Endothelial cell (in vitro differentiated cells): Measurements from ENCODE around the gene EVI2B. TPM values are rescaled to one million over a fixed set of nuclear protein-coding genes. Genes with fewer than 3 reads are reported as not detected.

Experiments used
- DNase-seq: peaks from one replicate; pipeline ENCODE4 v3.0.0; 2021; ENCODE audit warnings: low spot score
- H3K27ac Mint-ChIP-seq: one replicate; pipeline ENCODE4 v1.8.0; 2021; ENCODE audit warnings: mixed read lengths, inconsistent platforms; ENCODE audit not compliant: unreplicated experiment
- H3K27me3 Mint-ChIP-seq: one replicate; pipeline ENCODE4 v1.8.0; 2021; ENCODE audit warnings: mild to moderate bottlenecking, moderate library complexity, mixed read lengths, inconsistent platforms; ENCODE audit not compliant: unreplicated experiment
- H3K36me3 Mint-ChIP-seq: one replicate; pipeline ENCODE4 v1.8.0; 2021; ENCODE audit warnings: mild to moderate bottlenecking, low read depth, mixed read lengths, inconsistent platforms; ENCODE audit not compliant: unreplicated experiment
- H3K4me1 Mint-ChIP-seq: one replicate; pipeline ENCODE4 v1.8.0; 2021; ENCODE audit warnings: mild to moderate bottlenecking, mixed read lengths, inconsistent platforms; ENCODE audit not compliant: unreplicated experiment
- H3K4me3 Mint-ChIP-seq: one replicate; pipeline ENCODE4 v1.8.0; 2021; ENCODE audit warnings: mild to moderate bottlenecking, mixed read lengths, inconsistent platforms; ENCODE audit not compliant: unreplicated experiment
- H3K9me3 Mint-ChIP-seq: one replicate; pipeline ENCODE4 v1.8.0; 2021; ENCODE audit warnings: mixed read lengths, inconsistent platforms; ENCODE audit not compliant: unreplicated experiment
- long read RNA-seq: library from polyadenylated mRNA; unstranded; transcript quantifications from one replicate; pipeline ENCODE4 v2.0.0, GENCODE V29; 2020; ENCODE audit not compliant: unreplicated experiment
- total RNA-seq: library from RNA; stranded (reverse); fragmentation: NEBNext Ultra II Directional; extraction: Animal tissue kit (Norgen Biotek cat#: 25700); gene quantifications from one replicate; pipeline ENCODE4 v1.2.1, GENCODE V29; 2021; ENCODE audit not compliant: unreplicated experiment
- TF ChIP-seq, protein P1 (sequence below): fragments of 200-600 bp; sonication (generic); IDR thresholded peaks from one replicate; pipeline ENCODE4 v1.5.0; 2021; ENCODE audit warnings: antibody characterized with exemption; ENCODE audit not compliant: unreplicated experiment

The EVI2B gene, protein sequence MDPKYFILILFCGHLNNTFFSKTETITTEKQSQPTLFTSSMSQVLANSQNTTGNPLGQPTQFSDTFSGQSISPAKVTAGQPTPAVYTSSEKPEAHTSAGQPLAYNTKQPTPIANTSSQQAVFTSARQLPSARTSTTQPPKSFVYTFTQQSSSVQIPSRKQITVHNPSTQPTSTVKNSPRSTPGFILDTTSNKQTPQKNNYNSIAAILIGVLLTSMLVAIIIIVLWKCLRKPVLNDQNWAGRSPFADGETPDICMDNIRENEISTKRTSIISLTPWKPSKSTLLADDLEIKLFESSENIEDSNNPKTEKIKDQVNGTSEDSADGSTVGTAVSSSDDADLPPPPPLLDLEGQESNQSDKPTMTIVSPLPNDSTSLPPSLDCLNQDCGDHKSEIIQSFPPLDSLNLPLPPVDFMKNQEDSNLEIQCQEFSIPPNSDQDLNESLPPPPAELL
- not detected for total RNA-seq
- long read RNA-seq, result 0 reads

DNA sequence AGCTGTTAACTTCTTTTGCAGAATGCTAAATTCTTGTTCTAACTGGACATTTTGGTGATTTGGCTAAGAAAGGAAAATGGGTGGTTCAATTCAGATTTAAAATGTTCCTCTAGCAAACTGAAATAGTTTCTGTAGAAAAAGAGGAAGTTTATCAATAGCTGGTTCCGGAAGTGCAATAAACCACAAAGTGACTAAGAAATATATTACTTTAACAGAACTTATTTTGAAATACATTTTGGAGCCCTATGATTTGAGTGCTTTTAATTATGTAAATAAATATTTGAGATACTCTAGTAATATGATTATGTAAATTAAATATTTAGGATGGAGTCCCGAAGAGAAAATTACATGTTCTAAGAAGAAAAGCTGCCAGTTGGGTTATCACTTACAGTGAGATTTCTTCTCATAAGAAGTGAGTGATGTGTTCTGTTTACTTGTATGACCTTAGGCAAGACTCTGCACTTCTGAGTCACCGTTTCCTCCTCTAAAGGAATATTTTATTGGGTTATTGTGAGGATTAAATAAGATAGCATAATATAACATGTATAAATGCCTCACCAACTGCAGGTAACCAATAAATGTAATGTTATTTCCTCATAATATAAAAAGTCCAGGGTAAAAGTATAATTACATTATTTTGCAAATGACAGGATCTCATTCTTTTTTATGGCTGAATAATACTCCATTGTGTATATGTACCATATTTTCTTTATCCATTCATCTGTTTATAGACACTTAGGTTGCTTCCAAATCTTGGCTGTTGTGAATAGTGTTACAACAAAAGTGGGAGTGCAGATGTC lies at the start of gene EVI2B:
TSS of gene EVI2B (minus strand) at position 73 of the 800 bp plus-strand sequence. CDS start 8,445 bp downstream, outside the sequence.
- H3K4me3 Mint-ChIP-seq, result no peak within 1 kb of the TSS
- H3K9me3 Mint-ChIP-seq, result no peaks in the 10 kb centered on the region
- TF ChIP-seq, protein P1, sequence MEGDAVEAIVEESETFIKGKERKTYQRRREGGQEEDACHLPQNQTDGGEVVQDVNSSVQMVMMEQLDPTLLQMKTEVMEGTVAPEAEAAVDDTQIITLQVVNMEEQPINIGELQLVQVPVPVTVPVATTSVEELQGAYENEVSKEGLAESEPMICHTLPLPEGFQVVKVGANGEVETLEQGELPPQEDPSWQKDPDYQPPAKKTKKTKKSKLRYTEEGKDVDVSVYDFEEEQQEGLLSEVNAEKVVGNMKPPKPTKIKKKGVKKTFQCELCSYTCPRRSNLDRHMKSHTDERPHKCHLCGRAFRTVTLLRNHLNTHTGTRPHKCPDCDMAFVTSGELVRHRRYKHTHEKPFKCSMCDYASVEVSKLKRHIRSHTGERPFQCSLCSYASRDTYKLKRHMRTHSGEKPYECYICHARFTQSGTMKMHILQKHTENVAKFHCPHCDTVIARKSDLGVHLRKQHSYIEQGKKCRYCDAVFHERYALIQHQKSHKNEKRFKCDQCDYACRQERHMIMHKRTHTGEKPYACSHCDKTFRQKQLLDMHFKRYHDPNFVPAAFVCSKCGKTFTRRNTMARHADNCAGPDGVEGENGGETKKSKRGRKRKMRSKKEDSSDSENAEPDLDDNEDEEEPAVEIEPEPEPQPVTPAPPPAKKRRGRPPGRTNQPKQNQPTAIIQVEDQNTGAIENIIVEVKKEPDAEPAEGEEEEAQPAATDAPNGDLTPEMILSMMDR, result no peak
- no peak for DNase-seq
- H3K4me1 Mint-ChIP-seq, result peaks cover 17% of the 10 kb centered on the region
- no peak within 1 kb of the TSS for H3K27ac Mint-ChIP-seq
- peaks cover 5% of the 10 kb centered on the region for H3K36me3 Mint-ChIP-seq
- H3K27me3 Mint-ChIP-seq, result peaks cover 1% of the 10 kb centered on the region

DNA sequence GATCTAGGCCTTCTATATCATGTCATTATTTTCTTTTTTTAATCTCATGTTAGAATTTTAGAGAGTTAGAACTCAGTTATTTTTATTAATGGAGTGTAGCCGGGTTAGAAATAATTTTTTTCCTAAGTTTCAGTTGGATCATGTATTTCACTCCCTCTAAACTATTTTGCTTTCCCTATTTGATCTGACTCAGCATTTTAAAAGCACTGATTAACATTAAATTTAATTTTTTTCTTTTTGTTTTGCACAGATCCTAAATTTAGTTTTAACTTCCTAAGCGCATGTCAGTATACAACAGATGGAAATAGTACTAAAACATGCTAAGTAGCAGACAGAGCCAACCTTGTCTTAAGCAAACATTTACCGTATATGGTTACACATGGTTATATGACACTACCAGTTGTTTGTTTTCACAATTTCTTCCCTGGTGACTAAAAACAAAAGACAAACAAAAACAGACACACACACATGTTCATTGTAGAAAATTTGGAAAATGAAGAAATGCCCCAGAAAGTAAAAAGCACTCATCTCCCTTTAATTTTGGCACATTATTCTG lies 44.1 kb upstream of the EVI2B start:
- DNase-seq, result no peak
- no peaks in the 10 kb centered on the region for H3K9me3 Mint-ChIP-seq
- no peak overlapping the region for H3K27ac Mint-ChIP-seq
- no peaks in the 10 kb centered on the region for H3K4me1 Mint-ChIP-seq
- no peak overlapping the region for H3K4me3 Mint-ChIP-seq
- TF ChIP-seq, protein P1, result no peak
- peaks cover 19% of the 10 kb centered on the region for H3K36me3 Mint-ChIP-seq
- H3K27me3 Mint-ChIP-seq, result no peaks in the 10 kb centered on the region

DNA sequence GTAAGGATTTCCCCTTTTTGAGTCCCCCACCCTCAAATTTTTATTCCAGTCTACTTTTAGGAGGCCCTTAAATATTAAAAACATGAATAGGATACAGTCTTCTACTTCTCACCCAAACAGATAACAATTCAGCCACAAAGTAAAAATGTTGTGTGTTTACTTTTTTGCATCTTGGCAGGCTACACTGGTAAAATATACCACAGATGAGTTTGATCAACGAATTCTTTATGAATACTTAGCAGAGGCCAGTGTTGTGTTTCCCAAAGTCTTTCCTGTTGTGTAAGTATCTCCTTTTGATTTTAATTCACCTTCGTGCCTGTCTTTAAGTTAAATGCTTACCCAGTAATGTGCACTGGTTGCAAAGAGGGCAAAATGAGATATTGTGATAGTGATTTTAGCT lies 43.2 kb upstream of the EVI2B start:
- TF ChIP-seq, protein P1, result no peak
- no peak overlapping the region for H3K27ac Mint-ChIP-seq
- no peaks in the 10 kb centered on the region for H3K4me1 Mint-ChIP-seq
- peaks cover 19% of the 10 kb centered on the region for H3K36me3 Mint-ChIP-seq
- no peak for DNase-seq
- H3K27me3 Mint-ChIP-seq, result no peaks in the 10 kb centered on the region
- H3K9me3 Mint-ChIP-seq, result no peaks in the 10 kb centered on the region
- H3K4me3 Mint-ChIP-seq, result no peak overlapping the region

DNA sequence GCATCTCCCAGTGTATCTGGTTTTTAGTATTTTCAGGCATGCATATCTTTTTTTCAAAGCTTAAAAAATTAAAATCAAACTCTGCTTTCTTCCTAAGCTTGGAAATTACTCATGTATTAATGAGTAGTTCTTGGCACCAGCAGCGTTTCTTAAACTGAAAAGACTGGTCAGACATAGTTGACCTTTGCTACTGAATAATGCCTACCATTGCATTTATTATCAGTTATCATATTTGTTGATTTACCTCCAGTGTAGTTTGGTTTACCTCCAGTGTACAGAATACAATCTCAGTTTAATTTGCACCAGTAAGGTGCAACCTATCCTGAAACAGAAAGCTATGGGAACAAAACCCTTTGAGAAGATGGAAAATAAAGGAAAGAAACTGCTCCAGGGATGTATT lies 42.1 kb upstream of the EVI2B start:
- no peaks in the 10 kb centered on the region for H3K27me3 Mint-ChIP-seq
- no peaks in the 10 kb centered on the region for H3K9me3 Mint-ChIP-seq
- no peaks in the 10 kb centered on the region for H3K4me1 Mint-ChIP-seq
- H3K27ac Mint-ChIP-seq, result no peak overlapping the region
- peaks cover 15% of the 10 kb centered on the region for H3K36me3 Mint-ChIP-seq
- TF ChIP-seq, protein P1, result no peak
- no peak for DNase-seq
- H3K4me3 Mint-ChIP-seq, result no peak overlapping the region
